Measurements from ENCODE around the gene RAD51D.
A peak's percentile ranks its signal among the peaks of the same experiment; 100 is the strongest.

Gene RAD51D

GRCh38 chr17:35147375-35147905 lies 27.8 kb upstream of the RAD51D start, which contains the start of gene UNC45B:
TSS of gene UNC45B (plus strand) at chr17:35147817. CDS start at chr17:35148264, 447 bp downstream.
- Mint-ChIP-seq H3K36me3 (ENCODE audit: low read depth) (no peaks in the 10 kb centered on the region), H3K27me3 (ENCODE audit: low read depth, poor library complexity) (peaks cover 18% of the 10 kb centered on the region), H3K27ac (no peak within 1 kb of the TSS), H3K4me3 (no peak within 1 kb of the TSS), H3K9me3 (no peaks in the 10 kb centered on the region), H3K4me1 (peaks cover 22% of the 10 kb centered on the region)
- no peak for TF ChIP-seq CTCF (IDR thresholded peaks at IDR 0.05)
- no peak for DNase-seq

GRCh38 chr17:35146214-35146833 lies 26.7 kb upstream of the RAD51D start:
- TF ChIP-seq CTCF (IDR thresholded peaks at IDR 0.05), result no peak
- DNase-seq, result no peak
- Mint-ChIP-seq H3K9me3 (no peaks in the 10 kb centered on the region), H3K36me3 (ENCODE audit: low read depth) (no peaks in the 10 kb centered on the region), H3K4me1 (peaks cover 22% of the 10 kb centered on the region), H3K27ac (no peak overlapping the region), H3K27me3 (ENCODE audit: low read depth, poor library complexity) (peaks cover 18% of the 10 kb centered on the region), H3K4me3 (no peak overlapping the region)

- Mint-ChIP-seq H3K4me1 (peaks cover 26% of the 10 kb centered on the region), H3K27me3 (ENCODE audit: low read depth, poor library complexity) (peaks cover 17% of the 10 kb centered on the region), H3K27ac (no peak overlapping the region), H3K9me3 (no peaks in the 10 kb centered on the region), H3K36me3 (ENCODE audit: low read depth) (no peaks in the 10 kb centered on the region), H3K4me3 (no peak overlapping the region)
- DNase-seq, result no peak
- no peak for TF ChIP-seq CTCF (IDR thresholded peaks at IDR 0.05)
Observed at GRCh38 chr17:35144840-35145239, 25.2 kb upstream of the RAD51D start.

- DNase-seq, result no peak
- Mint-ChIP-seq H3K9me3 (no peaks in the 10 kb centered on the region), H3K27ac (no peak overlapping the region), H3K36me3 (ENCODE audit: low read depth) (peaks cover 13% of the 10 kb centered on the region), H3K27me3 (ENCODE audit: low read depth, poor library complexity) (peaks cover 4% of the 10 kb centered on the region), H3K4me3 (peak overlapping the region; percentile 84), H3K4me1 (peaks cover 15% of the 10 kb centered on the region)
- TF ChIP-seq CTCF (IDR thresholded peaks at IDR 0.05), result peak; percentile 21
Observed at GRCh38 chr17:35142467-35142796, 22.8 kb upstream of the RAD51D start.

- Mint-ChIP-seq H3K27me3 (ENCODE audit: low read depth, poor library complexity) (peaks cover 4% of the 10 kb centered on the region), H3K4me3 (peak within 1 kb of the TSS; percentile 84), H3K27ac (no peak within 1 kb of the TSS), H3K4me1 (peaks cover 9% of the 10 kb centered on the region), H3K36me3 (ENCODE audit: low read depth) (peaks cover 13% of the 10 kb centered on the region), H3K9me3 (no peaks in the 10 kb centered on the region)
- peak; percentile 88 for DNase-seq
- TF ChIP-seq CTCF (IDR thresholded peaks at IDR 0.05), result peak; percentile 86
Observed at GRCh38 chr17:35141681-35142466, 22.2 kb upstream of the RAD51D start, which contains the start of gene NLE1. TSS of gene NLE1 (minus strand) at chr17:35142303. CDS start at chr17:35142275, 28 bp downstream.

All from nephron progenitor cell (in vitro differentiated cells).